Activated CD8-positive, alpha-beta memory T cell treated with anti-CD3 and anti-CD28 coated beads, Interleukin-2, amount 50 U/mL, for 4 hours (primary cell): ENCODE results near the gene NDUFS8.
"Not testable (repeated sequence)": the region's sequence is repeated elsewhere in the genome, so short reads cannot be mapped to it uniquely, and the experiment has no call there.

Experiments used
- DNase-seq: peaks from one replicate; pipeline ENCODE4 v3.0.0-alpha.2; 2020

Gene NDUFS8

DNA sequence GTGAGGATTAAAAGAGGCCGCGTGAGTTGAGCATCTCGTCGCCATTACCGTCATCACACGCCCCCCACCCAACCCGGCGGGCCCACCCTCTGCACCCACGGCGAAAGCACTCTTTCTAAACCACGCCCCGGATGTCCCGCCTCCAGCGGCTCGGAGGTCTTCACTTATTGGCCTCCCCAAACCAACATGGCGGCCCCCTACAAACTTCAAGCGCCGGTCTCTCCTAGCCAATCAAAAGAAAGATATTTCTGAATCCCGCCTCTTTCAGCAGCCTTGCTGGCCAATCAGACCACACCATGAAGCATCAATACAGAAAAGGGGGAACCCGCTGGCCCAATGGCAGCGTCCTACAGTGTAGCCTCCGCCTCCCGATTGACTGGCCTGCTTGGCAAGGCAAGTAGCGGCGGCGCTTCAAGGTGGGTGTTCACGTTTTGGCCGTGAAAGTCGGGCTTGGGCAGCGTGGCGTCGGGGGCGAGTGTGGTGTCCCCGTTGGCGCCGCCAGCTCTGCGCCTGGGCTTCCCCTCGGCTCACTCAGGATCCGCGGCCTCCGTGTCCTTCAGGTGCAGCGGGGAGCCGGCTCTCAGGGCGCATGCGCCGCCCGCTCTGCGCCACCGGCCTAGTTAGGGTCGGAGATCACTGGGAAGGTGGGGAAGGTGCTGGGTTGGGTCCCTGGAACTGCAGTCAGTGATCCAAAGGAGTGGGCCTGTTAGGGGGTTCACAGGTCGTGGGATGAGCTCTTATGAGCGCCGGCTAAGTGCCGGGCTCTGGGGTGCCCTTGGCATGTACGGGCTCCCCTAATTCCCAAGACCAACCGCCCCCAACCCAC lies at the start of gene NDUFS8:
Gene NDUFS8, plus strand, starts transcription at position 364 of the 826 bp plus-strand sequence. CDS start 1,471 bp downstream, outside the sequence.
- peak; percentile 98 for DNase-seq

GRCh38 chr11:67981226-67981625 lies 49.3 kb upstream of the NDUFS8 start:
- not testable (repeated sequence) for DNase-seq

GRCh38 chr11:67982255-67982857 lies 48.1 kb upstream of the NDUFS8 start:
- not testable (repeated sequence) for DNase-seq

DNA sequence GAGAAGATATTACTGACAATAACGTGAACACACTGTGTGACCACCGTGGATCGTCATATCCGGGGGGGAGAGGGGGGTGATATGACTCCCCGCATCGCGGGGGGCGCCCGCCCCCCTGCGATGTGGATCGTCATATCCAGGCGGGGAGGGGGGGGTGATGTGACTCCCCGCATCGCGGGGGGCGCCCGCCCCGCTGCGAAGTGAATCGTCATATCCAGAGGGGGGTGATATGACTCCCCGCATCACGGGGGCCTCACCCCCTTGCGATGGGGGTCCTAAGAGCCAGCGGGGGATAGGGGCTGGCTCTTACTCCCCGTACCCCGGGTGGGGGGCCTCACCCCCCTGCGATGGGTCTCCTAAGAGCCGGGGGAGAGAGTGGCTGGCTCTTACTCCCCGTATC lies 46.5 kb upstream of the NDUFS8 start:
- DNase-seq = no peak

DNA sequence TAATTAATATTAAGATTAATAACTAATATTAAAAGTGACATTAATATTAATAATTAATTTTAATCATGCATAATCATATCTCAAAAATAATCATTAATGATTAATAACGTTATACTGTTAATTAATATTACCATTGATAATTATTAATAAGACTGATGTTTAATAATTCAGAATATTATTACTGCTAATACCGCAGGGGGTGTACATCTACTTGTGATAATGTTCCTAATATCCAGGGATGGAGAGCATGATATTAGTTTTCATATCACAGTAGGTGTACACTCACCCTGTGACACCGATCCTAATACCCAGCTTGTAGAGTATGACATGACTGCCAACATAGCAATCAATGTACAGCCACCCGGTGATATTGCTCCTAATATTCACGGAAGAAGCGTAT lies 45.2 kb upstream of the NDUFS8 start:
- DNase-seq = not testable (repeated sequence)

DNA sequence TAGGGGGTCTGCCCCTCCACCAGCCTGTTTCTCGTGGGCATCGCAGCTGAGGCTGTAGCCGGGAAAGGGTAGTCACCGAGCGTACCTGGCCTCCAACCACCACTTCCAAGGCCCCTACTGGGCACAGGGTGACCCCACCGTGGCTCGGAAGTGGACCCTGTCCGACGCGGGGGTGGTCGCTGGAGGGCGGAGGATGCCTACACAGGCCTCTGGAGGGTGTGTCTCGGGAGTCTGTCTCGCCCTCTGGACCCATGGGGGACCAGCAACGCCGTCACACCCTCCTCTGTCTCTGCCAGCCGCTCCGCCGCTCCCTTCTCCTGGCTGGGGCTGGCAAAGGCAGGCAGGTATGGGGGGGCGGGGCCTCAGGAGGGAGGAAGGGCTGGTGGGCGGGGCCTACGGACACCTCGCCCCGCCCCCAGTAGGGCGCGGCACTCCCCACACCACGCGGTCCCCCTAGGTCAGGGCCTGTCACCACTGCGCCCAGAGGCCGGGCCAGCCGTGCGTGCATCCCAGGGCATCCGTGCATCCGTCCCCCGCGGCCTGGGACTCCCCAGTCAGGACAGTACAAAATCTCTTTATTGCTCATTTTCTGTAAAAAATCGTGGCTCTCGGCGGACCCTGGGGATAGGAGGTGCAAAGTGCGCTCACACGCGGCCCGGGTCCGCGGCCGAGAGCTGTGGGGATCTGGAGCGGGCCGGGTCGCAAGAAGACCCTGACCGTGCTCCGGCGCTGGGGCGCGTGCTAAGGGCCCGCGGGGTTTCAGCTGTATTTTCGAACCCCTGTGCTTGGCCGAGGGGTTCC lies 39.7 kb upstream of the NDUFS8 start:
- DNase-seq = not testable (repeated sequence)

- DNase-seq = not testable (repeated sequence)
Observed at GRCh38 chr11:67991347-67992121, 38.9 kb upstream of the NDUFS8 start.

GRCh38 chr11:67993821-67994220 lies 36.7 kb upstream of the NDUFS8 start:
- DNase-seq = peak; percentile 45

DNA sequence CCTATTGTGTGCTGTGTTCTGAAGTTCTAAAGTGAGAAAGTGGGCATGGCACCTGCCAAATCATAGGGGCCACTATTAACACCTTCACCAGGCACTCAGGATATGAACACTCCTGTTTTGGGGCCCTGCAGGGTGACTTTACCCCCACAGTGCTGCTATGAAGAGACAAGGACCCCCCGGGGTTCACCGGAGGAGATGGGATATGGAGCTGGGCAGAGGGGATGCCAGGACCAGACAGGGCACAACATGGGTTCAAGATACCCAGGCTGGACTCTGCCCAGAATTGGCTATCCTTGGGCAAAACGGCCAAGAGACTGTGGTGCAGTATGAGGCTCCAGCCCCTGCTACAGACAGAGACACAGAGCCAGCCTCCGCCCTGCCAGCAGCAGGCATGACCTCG lies 36.1 kb upstream of the NDUFS8 start:
- not testable (repeated sequence) for DNase-seq

- not testable (repeated sequence) for DNase-seq
Observed at GRCh38 chr11:67995129-67995528, 35.4 kb upstream of the NDUFS8 start.

DNA sequence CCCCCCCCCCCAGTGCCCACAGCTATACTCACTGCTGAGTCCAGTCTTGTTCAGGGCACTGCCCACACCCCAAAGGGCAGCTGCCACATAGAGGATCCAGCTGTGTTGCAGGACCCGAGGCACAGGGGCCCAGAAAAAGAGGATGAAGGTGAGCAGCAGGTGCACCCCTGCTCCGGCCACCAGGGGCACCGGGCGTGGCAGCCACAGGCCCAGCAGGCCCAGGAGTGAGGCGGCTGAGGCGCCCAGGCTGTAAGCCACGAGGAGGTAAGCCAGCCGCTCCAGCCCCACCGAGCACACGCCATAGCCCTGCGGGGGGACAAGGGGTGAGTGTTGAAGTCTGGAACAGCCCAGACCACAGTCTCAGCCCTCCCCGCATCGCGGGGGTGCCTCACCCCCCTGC lies 34.9 kb upstream of the NDUFS8 start:
- not testable (repeated sequence) for DNase-seq

DNA sequence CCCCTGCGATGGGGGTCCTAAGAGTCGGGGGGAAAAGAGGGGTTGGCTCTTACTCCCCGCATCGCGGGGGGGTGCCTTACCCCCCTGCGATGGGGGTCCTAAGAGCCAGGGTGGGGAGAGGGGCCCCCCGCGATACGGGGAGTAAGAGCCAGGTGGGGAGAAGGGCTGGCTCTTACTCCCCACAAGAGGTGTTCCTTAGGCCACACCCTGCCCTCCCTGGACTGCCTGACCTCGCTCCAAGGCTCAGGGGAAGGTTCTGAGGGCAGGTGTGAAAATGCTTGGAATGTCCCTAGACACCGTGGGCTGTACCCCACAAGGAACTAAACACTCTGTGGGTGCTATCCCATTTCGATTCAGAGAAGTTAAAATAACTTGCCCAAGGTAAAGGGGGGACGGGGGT lies 34.4 kb upstream of the NDUFS8 start:
- DNase-seq = no peak

DNA sequence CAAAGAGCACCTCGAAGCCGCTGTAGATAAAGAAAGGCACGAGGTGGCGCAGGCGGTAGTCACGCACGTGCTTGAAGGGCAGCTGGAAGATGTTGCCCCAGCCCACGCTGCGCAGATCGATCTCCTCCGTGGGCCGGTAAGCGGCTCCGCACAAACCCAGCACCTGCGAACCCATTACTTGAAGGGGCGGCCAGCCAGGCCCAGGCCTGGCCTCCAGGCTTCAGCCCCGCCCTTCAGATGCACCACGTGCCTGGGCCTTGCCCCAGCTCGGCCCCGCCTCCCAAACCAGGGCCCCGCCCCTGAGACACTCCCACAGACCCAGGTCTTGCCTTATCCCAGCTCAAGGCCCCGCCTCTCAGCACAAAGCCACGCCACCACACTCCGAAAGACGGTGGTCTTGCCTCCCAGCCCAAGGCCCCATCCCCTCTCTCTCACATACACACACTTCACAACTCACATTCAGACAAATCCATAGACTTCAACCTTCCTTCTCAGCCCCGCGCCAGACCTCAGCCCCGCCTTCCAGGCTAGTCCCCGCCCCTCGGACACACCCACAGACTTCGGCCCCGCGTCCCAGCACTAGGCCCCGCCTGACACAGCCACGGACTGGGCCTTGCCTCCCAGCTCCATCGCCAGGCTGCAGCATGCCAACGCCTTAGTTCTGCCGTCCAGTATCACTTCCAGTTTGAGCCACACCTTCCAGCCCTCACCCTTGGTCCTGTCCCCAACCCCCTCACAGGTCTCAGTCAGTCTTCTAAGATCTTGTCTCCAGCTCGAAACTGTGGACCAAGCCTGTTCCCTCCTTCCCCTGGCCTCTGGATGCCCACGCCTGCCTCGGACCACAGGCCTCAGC lies 33.6 kb upstream of the NDUFS8 start:
- no peak for DNase-seq

GRCh38 chr11:67997475-67997921 lies 33.0 kb upstream of the NDUFS8 start:
- no peak for DNase-seq

GRCh38 chr11:67998150-67999045 lies 32.1 kb upstream of the NDUFS8 start:
- no peak for DNase-seq

- no peak for DNase-seq
Observed at GRCh38 chr11:67999201-67999629, 31.3 kb upstream of the NDUFS8 start.

DNA sequence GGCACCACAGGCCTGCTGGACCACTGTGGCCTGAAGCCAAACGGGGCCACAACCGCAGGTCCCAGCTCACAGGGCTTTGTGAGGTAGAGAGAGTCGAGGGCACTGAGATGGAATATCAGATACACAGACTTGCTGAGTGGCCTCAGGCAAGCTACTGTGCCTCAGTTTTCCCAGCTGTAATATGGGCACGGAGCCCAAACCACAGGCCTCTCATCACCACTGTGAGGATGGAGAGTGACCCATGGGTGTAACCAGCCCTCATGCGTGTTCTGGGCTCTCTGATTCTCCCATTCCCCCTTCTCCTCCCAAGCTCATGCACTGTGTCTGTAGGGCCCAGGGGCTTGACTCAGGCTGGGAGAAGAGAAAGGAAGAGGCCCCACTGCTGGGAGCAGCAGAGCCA lies 30.8 kb upstream of the NDUFS8 start:
- DNase-seq = no peak

GRCh38 chr11:68002575-68002937 lies 27.9 kb upstream of the NDUFS8 start:
- DNase-seq = no peak

DNA sequence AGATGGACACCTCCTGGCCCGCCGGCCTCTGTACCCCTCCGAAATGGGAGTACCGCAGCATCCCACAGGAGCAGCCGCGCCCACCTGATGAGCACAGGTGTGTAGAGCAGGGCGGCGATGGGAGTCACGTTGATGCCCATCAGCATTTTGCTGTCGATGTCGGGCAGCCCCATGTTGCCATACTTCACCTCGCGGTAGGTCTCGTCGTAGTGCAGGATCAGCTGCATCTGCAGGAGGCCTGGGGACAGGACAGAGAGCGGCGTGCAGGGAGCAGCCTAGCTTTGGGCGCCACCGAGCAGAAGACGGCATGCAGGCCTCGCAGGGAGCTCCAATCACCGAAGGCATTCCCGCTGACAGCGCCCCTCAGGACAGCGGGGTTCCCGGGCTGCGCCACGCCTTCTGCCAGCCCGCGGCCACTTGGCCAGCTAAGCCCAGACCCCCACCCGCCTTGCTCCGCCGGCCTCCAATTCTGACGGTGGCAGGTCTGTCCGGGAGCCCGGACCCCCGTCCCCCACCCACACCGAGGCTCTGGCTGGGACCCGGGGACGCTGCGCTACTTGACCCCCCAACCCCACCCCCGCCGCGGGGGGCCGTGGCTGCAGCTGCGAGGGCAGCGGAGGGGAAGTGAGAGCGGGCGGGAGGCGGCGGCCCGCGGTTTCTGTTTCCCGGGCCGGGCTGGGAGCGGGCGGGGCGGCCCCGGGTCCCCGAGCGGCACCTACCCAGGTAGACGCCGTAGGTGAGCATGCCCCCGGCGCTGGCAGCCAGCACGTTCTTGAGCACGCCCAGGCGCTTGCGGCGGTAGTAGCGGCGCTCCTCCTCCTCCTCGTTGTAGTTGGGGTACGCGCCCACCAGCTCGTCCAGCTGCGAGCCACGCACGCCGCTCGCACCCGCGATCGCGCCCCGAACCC lies 27.3 kb upstream of the NDUFS8 start:
- DNase-seq = peak; percentile 66
